NCI-H2029 (cell line): ENCODE results near the gene CCNYL1.
"Not testable (repeated sequence)": the region's sequence is repeated elsewhere in the genome, so short reads cannot be mapped to it uniquely, and the experiment has no call there.

Source experiments
- DNase-seq: peaks from one replicate; lab custom pipeline; 2025; lab: John Stamatoyannopoulos, UW

The CCNYL1 gene

GRCh38 chr2:207710814-207711740 is at the start of gene CCNYL1:
TSS of gene CCNYL1 (plus strand) at chr2:207711640. CDS start at chr2:207711897, 257 bp downstream.
- DNase-seq = peak; percentile 98

GRCh38 chr2:207662203-207662602 is 49.2 kb upstream of the CCNYL1 start:
- no peak for DNase-seq

- peak; percentile 27 for DNase-seq
These were observed 47.4 kb upstream of the CCNYL1 start for GRCh38 chr2:207663870-207664545.

GRCh38 chr2:207670887-207671286 is 40.6 kb upstream of the CCNYL1 start:
- no peak for DNase-seq

- no peak for DNase-seq
These were observed 38.0 kb upstream of the CCNYL1 start for GRCh38 chr2:207673431-207673830.

GRCh38 chr2:207674266-207674774 is 37.1 kb upstream of the CCNYL1 start:
- DNase-seq = no peak

GRCh38 chr2:207674826-207675225 is 36.6 kb upstream of the CCNYL1 start:
- DNase-seq = no peak

- DNase-seq = no peak
These were observed 34.5 kb upstream of the CCNYL1 start for GRCh38 chr2:207676827-207677354.

- no peak for DNase-seq
These were observed 30.0 kb upstream of the CCNYL1 start for GRCh38 chr2:207681431-207681830.

GRCh38 chr2:207682557-207682956 is 28.9 kb upstream of the CCNYL1 start:
- no peak for DNase-seq

- DNase-seq = no peak
These were observed 28.0 kb upstream of the CCNYL1 start for GRCh38 chr2:207683438-207683837.

- DNase-seq = no peak
These were observed 27.4 kb upstream of the CCNYL1 start for GRCh38 chr2:207683879-207684627.

- DNase-seq = no peak
These were observed 24.6 kb upstream of the CCNYL1 start for GRCh38 chr2:207686812-207687211.

GRCh38 chr2:207688597-207688996 is 22.8 kb upstream of the CCNYL1 start:
- DNase-seq = no peak

- DNase-seq = not testable (repeated sequence)
These were observed 20.5 kb upstream of the CCNYL1 start for GRCh38 chr2:207690845-207691461.

GRCh38 chr2:207692206-207693065 is 19.0 kb upstream of the CCNYL1 start:
- DNase-seq = peak; percentile 0

- no peak for DNase-seq
These were observed 17.7 kb upstream of the CCNYL1 start for GRCh38 chr2:207693641-207694249.

- no peak for DNase-seq
These were observed 16.6 kb upstream of the CCNYL1 start for GRCh38 chr2:207694811-207695281.

- DNase-seq = no peak
These were observed 16.1 kb upstream of the CCNYL1 start for GRCh38 chr2:207695293-207695692.

- not testable (repeated sequence) for DNase-seq
These were observed 14.5 kb upstream of the CCNYL1 start for GRCh38 chr2:207696911-207697310.
